ENCODE data around the gene CAT.

Gene CAT

DNA sequence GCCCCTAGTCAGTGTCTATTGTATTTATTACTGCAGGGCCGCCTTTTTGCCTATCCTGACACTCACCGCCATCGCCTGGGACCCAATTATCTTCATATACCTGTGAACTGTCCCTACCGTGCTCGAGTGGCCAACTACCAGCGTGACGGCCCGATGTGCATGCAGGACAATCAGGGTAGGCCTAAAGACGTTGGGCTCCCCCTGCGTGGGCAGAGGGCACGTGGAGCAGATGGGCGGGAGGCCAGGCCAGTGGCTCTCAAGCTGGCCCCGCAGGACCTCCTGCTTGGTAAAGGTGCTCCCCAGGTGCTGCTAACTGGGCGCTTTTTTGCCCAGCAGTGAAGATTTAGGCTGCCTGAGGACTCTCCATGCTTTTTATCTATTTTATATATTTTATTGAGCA is 22.5 kb downstream of the CAT start:
- no peak for DNase-seq

DNA sequence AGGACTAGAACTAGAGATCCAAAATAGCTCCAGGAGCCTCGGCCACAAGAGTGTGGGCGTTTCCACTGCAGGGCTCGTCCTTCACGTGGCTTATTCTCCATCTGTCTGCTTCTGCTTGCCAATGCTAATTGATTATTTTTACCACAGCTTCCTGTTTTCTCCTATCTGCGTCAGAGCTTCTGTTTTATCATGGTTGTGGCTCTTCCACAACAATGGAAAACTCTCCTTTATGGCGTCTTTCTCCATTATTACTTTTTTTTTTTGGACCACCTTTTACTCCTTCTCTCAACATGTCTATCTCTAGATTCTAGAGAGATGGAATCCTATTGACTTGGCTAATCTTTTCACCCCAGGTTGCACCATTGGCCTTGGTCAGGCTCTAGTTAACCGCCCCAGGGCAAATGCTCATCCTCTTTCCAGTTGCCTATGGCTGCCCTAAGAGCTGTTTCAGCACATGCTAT is 25.9 kb downstream of the CAT start:
- DNase-seq, result no peak

DNA sequence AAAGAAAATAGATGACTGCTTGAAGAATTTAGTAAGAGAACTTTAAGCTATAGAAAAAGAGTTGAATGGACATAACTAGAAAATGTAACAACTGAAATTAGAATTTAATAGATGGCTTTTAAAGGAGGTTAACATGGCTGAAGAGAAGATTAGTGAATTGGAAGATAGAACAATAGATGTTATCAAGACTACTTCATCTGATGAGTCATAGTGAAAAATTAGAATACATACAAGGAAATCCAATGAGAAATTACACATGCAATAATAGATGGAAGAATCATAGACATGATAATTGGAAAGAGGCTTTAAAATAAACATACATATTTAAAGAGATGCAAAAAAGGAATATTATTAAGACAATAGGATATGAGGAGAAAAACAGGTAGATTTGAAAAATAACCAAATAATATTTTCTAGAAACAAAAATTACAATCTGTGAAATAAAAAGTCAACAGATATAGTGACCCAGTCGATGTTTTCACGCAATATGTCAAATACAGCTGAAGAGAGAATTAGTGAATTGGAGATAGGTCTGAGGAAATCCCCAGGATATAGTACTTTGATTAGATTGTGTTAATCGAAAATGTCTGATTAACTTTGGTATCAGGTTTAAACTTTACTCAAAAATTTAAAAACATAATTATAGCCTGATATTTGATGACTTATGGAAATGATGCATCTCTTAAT is 28.2 kb downstream of the CAT start:
- no peak for DNase-seq

DNA sequence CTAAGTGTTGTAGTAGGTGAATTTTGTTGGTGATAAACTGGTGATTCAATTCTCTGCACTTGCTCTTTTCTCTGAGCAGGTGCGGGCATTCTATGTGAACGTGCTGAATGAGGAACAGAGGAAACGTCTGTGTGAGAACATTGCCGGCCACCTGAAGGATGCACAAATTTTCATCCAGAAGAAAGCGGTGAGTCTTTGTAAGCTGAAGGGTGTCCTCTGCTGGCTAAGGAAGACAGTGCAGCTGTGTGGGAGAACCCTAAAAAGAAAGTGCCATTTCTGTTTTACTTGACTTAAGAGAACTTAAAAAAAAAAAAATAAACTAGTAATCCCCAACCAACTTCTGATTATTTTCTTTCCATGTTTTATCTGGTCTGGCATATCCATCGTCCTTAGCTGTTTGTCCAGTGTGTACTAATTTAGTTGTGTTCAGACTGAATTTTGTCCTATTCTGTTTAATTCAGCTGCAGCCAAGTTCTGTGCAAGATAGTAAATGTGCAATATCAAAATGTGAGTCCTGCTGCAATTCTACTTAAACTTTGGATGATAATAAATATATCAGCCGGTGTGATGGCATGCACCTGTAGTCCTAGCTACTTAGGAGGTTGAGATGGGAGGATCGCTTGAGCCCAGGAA is 29.6 kb downstream of the CAT start:
- peak; percentile 51 for DNase-seq

DNA sequence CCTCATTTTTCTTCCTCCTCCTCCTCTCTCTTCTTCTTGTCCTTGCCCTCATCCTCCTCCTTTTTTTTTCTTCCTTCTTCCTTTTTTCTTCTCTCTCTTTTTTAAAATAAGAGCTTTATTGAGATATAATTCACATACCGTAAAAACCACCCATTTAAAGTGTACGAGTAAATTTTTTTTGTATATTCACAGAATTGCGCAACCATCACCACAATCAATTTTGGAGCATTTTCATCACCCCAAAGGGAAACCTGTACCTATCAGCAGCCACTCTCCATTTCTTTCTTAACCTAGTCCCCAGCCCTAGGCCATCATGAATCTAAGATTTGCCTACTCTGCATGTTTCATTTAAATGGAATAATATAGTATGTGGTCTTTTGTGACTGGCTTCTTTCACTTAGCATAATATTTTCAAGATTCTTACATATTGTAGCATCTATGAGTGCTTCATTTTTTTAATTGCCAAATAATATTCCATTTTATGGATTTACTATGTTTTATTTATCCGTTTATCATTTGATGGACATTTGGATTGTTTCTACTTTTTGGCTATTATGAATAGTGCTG is 35.0 kb downstream of the CAT start:
- DNase-seq, result no peak

DNA sequence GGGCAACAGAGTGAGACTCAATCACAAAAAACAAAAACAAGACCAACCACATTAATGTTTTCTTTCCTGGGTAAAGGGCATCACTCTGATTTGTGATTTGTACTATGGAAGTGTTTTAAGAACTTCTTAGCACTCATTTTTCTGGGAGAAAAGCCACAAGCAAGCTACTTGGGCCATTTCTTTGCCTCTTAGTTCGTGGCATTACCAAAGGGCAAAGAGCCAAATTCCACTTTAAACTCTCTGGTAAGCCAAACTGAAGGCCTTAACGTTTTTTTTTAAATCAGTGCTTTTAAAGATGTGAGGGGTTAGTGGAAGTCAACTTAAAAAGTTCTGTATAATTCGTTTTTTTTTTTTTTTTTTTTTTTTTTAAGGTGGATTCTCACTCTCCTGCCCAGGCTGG is 36.9 kb downstream of the CAT start:
- DNase-seq, result no peak

DNA sequence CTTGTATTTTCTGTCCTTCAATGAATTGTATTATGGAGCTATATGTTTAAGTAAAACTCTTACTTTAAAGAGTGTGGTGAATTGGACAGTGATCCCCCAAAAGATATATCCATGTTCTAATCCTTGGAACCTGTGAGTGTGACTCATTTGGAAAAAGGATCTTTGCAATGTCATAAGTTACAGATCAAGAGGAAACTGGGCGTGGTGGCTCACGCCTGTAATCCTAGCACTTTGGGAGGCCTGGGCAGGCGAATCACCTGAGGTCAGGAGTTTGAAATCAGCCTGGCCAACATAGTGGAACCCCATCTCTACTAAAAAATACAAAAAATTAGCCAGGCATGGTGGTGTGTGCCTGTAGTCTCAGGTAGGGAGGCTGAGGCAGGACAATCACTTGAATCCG is 38.1 kb downstream of the CAT start:
- DNase-seq, result no peak

DNA sequence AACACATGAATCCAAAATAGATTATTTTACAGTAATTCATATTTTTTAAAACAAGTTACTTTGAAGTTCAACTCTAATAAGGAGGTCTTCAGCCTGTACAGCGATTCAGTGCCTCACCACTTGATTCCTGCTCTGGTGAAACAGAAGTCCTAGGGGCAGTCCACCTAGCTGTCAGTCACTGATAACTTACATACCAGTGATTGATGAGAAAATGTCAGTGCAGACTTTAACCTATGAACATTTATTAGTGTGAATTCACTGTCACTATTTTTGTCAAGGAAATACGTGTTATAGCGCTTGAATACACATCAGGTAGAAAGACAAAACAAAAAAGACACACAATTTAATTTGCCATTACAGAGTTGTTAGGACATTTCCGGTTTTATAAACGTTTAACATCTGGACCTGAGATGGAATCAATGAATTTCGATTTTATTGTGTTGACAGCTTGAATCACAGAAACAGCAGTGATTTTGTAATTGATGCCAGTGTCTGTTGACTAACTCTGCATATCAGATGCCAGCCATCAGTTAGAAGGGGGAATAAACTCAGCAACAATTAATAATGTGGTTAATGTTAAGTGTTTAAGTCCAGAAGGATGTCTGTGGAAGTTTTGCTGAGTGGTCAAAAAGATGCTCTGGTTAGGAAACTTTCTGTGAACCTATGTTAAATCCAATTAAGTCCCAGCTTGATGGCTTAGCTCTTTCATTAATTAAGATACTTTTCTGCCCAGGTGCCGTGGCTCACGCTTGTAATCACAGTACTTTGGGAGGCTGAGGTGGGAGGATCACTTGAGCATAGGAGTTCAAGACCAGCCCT is 40.3 kb downstream of the CAT start:
- no peak for DNase-seq

DNA sequence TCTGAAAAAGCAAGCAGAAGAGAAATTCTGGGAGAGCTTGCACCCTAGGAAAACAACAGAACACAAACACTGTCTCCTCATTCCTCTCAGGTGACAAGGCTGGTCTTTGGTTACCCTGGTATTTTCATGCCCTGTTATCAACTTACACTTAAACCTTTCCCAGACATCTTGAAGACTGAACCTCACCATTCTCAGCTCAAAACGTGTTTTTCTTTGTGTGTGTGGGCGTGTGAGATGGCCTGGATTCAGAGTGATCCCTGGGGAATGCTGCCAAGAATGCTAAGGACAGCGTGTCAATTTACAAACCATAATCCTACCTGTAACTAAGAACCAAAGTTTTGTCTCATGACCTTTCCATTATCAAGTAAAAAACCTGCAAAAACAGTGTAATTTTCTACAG is 41.6 kb downstream of the CAT start:
- DNase-seq, result no peak

DNA sequence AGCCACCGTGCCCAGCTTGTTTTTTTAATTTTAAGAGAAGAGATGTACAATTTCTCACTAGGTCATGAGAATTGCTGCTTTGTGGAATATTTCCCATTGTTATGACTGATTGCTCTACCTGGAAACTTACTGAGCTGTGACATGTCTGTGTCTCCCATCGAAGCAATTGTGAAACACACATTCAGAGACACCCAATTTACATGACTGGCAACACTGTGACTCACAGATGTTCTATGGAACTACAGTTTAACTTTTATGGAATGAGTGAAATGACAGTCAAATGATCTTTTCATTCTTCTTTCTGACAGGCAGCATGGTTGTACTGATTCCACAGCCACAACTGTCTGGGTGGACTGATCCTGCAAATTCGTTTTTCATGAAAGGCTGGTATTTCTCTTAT is 42.6 kb downstream of the CAT start:
- no peak for DNase-seq

DNA sequence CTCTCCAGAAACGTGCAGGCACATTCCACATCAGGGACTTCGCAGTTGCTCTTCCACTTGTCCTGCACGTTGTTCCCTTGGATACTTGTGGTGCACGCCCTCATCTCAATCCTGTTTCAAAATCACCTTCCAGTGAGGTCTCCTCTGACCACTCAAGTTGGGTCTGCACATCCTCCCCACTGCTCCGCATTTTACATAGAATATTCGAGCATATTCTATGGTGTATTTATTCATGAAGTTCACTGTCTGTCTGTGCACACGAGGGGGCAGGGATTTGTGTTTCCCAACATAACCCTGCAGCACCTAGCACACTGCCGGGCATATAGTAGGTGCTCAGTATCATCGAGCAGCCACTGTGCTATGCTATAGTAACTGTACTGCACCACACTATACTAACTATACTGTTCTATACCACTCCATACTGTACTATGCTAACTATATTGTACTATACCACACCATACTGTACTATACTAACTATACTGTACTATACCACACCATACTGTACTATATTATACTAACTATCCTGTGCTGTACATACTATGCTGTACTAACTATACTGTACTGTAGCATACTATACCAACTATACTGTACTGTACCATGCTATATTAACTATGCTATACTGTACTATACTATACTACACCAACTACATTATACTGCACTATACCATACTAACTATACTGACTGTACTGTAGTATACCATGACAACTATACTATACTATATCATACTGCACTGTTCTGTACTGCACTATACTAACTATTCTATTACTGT is 44.6 kb downstream of the CAT start:
- no peak for DNase-seq

DNA sequence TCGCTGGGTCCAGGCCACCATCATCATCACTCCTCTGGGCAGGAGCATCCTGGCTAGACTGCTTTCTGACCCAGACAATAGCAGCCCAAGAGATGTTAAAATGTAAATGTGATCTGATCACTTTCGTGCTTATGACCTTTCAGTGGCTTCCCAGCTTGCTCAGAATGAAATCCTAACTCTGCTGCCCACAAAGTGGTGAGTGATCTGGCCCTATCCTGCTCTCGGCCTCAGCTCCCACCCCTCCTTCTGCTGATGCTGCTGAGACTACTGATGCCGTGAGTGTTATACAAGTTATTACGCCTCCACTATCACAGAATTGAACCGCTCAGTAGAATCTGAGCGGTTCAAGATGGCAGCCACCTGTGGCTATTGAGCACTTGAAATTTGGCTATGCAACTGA is 48.7 kb downstream of the CAT start:
- no peak for DNase-seq

DNA sequence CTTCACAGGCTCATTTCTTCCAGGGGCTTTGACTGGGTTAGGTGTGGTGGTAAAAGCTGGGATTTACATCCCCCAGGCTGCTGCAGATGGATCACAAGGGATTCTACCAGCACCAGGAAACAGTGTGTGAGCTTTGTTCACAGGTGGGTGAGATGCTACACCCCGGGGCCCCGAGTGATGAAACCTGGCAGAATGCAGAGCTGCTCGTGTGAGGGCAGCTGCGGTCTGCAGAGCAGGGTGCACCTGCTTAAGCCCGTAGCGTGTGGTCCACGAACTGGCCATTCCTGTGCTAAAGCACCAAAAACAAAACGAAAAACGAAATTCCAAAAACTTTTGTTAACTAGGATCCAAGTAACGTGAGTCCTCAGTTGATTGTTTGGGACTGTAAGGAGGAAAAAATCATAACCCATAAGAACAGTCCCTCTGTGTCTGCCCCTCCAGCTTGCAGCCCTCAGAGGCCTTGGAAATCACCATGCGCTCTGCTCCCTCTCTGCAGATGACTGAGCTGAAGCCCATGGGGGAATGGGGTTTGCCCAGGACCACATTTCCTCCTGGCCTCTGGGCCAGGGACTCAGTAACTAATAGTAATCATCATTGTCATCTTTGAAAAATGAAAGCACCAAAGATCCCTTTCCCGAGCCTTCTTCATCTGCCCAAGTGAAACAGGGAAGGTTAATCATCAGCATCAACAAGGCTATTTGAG is 50.3 kb downstream of the CAT start:
- no peak for DNase-seq

DNA sequence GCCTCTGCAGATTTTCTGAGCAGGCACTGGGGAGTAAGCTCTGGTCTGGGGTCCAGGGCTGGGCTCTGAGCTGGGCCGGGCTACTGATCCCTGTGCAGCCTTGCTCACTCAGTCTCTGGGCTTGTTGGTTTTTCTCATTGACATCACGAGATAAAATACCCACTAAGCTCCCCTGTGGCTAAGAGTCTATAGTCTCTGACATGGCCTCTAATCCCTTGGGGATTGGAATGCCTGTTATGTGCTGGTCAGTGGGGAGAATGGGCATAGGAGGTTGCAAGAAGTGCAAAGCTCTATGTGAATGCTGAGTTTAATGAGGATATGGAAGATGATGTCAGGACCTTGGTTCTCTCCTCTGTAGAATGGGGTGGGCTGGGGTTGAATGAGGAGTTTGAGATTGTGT is 51.6 kb downstream of the CAT start:
- no peak for DNase-seq

DNA sequence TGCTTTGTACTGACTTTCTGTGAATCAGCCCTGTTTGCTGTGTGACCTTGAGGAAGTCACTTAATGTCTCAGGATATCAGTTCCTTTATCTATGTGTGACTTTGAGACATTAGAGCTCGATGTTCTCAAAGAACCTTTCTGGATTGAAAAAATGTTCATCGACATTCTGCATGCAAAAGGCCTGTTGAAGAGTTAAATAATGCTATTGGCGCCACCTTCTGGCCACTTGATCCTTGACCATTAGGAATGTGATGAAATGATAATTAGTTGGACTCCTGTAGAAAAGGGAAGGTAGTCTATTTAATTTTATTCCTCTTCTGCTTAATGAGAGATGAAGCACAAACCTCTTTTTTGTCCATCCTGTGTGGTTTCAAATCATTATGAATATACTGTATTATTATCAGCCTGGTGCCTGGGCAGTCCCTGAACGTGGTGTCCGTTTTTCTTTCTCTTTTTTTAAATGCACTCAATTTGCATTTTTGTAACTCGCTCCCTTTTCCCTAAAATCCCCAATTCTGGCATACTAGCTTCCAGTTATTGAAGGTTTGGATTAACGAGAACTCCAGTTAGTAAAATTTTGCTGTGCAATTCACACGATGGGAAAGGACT is 54.2 kb downstream of the CAT start:
- peak; percentile 41 for DNase-seq

DNA sequence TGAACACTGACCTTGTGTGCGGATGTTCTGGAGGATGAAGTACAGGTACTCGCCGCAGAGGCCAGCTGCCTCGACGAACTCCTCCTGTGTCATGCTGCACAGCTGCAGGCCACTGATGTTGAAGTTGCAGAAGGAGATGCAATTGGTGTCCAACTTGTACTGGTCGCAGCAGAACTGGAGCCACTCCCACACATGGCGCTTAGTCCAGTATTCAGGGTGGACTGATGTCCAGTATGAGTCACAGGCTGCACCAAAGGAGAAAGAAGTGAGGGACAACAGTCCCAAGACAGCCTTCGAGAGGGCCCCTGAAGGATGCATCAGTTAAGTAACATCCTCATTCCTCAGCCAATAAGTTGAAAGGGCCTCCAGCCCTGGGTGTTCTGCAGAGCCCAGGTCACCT is 54.7 kb downstream of the CAT start:
- DNase-seq, result no peak

DNA sequence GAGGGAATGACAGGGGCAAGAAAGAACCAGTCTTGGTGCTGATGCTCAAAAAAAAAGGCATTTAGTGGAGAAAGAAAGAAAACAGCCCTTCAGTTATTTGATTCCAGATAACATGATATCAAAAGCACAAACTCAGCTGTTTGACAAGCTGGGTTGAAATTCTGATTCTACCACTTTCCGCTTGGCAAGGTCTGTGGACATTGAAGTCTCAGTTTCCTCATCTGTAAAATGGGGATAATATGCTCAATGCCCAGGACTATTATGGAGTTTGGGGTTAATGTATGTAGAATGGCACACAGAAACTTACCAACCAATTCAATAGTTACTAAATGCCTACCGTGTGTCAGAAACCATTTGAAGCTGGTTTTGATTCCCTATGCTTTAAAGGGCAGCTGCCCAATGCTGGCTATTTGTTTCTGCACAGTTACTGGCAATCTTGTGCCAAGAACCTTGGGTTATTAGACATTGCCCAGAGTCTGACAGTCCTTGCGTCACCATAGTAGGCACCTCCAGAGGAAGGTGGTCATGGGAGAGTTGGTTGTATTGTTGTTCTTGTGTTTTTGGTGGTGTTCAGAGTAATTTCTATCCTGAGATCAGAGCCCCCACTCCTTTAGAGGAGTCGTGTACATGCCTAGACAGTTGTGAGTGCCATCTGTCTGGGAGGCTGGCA is 55.3 kb downstream of the CAT start:
- no peak for DNase-seq

DNA sequence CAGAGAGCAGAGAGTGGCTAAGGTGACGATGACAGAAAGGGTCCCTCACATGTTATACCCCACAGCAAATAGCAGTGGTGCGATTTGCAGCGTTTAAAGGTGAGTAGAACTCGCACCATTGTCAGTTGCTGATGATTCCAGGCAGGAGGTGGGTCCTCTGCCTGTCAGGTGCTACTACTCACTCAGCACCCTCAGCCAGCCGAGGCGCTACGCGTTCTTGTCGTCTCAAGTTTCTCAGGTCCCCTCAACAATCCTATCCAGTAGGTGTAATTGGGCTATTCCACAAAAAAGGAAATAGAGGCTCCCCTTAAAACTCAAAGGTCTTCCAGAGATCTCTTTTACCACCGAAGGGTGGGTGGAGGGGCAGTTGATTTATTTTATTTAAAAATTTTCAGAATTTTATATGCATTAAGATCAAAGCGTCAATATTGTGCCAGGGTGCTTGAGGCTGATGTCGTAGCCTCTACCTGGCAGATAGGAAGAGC is 56.5 kb downstream of the CAT start:
- no peak for DNase-seq

DNA sequence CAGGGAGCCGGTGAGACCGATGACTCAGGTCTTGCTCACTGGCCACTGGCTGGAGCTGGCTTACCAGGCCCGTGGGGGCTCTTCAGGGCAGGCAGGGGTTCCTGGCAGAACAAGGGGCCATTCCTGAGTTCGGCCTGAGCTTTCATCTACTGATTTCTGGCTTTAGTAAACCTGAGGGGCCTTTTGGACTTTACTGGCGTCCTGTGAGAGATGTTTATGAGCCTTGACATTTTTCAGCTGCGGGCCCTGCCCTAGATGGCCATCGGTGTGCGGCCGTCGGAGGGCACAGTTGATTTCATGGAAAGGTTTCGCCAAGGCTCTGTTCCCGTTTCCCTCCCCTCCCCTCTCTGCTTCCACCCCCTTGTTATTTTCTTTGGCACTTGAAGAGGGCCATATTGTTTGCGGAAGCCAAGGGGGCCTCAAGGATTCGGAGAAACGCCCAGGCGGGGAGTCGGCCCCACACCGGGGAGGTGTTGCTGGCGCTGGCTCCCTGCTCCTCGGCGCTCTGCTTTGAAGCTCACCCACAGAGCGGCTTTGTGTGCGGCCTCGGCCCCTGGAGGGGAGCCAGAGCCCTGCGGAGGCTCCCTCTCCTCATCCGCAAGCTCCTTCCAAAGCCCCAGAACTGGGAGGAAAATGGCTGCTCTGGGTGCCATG is 57.1 kb downstream of the CAT start:
- DNase-seq, result no peak

DNA sequence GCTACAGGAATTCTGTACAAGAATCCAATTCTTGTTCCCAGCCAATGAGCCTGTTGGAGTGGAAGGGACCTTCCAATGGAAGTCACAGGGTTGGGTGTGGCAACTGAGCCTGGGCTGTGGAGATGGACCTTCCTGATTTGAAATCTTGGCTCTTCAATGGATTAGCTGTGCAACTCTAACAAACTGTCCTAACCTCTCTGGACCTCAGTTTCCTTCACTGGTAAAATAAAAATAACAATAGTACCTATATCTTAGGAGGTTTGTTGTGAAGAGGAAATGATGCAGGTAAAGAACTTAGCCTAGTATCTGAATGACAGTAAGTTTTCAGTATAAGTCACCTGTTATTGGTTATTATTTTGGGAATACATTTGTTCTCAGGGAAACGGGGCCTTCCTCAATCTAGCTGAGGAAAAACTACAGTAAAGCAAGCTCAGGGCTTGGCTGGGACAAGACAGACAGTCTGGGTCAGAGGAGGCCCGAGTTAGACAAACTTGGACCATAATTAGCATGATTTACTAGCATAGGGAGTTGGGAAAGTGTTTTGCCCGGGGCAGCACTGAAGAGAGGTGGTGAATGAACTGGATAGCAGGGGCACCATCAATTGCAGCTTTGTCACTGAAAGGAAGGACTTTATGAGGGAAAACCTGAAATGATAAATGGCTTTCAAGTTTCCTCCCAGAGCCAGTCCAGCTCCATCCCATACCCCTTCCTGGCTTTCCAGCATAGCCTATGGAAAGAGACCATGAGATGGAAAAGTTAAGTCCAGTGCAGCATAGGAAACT is 61.2 kb downstream of the CAT start:
- no peak for DNase-seq
